Subcutaneous abdominal adipose tissue (tissue), 5 donors: ENCODE data around the gene ST8SIA5.

ENCODE experiments used
- H3K27ac ChIP-seq: one replicate; pipeline ENCODE4 v1.7.0; 2013; ENCODE audit warnings: low read depth, mild to moderate bottlenecking, inconsistent platforms, low read length, moderate library complexity
- H3K27me3 ChIP-seq, 5 donors: one replicate each; pipeline ENCODE4 v1.7.0; 2013; ENCODE audit warnings: low read length in 5 of 5, inconsistent platforms in 1 of 5; ENCODE audit not compliant: control insufficient read depth in 5 of 5, insufficient read depth in 4 of 5
- H3K36me3 ChIP-seq, 5 donors: one replicate each; pipeline ENCODE4 v1.7.0; 2013; ENCODE audit warnings: low read length in 5 of 5; ENCODE audit not compliant: control insufficient read depth in 5 of 5, insufficient read depth in 5 of 5
- H3K4me1 ChIP-seq, 5 donors: one replicate each; pipeline ENCODE4 v1.7.0; 2013; ENCODE audit warnings: low read length in 5 of 5, mild to moderate bottlenecking in 3 of 5, moderate library complexity in 1 of 5; ENCODE audit not compliant: control insufficient read depth in 5 of 5, insufficient read depth in 5 of 5
- H3K4me3 ChIP-seq, 5 donors: one replicate each; pipeline ENCODE4 v1.7.0; 2013; ENCODE audit warnings: low read length in 5 of 5, low read depth in 1 of 5
- H3K9ac ChIP-seq, 5 donors: one replicate each; pipeline ENCODE4 v1.7.0; 2013; ENCODE audit warnings: low read length in 5 of 5, mild to moderate bottlenecking in 4 of 5, moderate library complexity in 3 of 5
- H3K9me3 ChIP-seq, 5 donors: one replicate each; pipeline ENCODE4 v1.7.0; 2013; ENCODE audit warnings: low read length in 5 of 5; ENCODE audit not compliant: control insufficient read depth in 5 of 5
- donor health status: healthy.
- donor health status: healthy.
- donor health status: healthy.
- donor health status: healthy.
- donor health status: healthy.

Gene ST8SIA5

GRCh38 chr18:46668135-46668534 is 88.7 kb downstream of the ST8SIA5 start:
- Histone ChIP-seq H3K27me3 (peaks cover 0 to 5% (median 0%) of the 10 kb centered on the region in 5 donors), H3K9me3 (no peaks in the 10 kb centered on the region), H3K4me1 (no peaks in the 10 kb centered on the region), H3K27ac (no peak overlapping the region), H3K9ac (no peak overlapping the region), H3K36me3 (no peaks in the 10 kb centered on the region), H3K4me3 (no peak overlapping the region)

DNA sequence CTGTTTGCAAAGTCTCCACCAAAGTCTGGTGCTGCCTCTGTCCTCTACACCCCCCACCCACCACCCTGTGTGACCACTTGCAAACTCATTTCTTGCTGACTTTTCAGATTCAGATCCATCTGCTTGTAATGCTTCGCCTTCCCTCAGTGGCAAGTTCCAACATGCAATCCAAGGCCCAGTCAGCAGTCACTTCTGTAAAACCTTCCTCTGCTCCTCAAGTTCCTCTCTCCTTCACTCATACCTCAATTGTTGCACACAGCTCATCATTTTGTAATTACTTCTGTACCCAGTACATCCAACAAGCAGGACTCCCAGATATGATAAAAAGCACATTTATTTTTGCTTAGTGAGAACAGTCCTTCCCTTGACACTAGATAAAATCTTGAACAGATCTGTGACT is 93.3 kb downstream of the ST8SIA5 start:
- H3K27ac ChIP-seq = no peak overlapping the region
- peaks cover 0 to 3% (median 0%) of the 10 kb centered on the region in 5 donors for H3K27me3 ChIP-seq
- H3K9me3 ChIP-seq = no peaks in the 10 kb centered on the region
- H3K9ac ChIP-seq = no peak overlapping the region
- no peak overlapping the region for H3K4me3 ChIP-seq
- H3K4me1 ChIP-seq = no peaks in the 10 kb centered on the region
- no peaks in the 10 kb centered on the region for H3K36me3 ChIP-seq

- Histone ChIP-seq H3K27ac (no peak overlapping the region), H3K27me3 (no peaks in the 10 kb centered on the region), H3K9me3 (no peaks in the 10 kb centered on the region), H3K4me3 (no peak overlapping the region), H3K36me3 (no peaks in the 10 kb centered on the region), H3K4me1 (no peaks in the 10 kb centered on the region), H3K9ac (no peak overlapping the region)
Measured at GRCh38 chr18:46660957-46661749, 95.7 kb downstream of the ST8SIA5 start.

DNA sequence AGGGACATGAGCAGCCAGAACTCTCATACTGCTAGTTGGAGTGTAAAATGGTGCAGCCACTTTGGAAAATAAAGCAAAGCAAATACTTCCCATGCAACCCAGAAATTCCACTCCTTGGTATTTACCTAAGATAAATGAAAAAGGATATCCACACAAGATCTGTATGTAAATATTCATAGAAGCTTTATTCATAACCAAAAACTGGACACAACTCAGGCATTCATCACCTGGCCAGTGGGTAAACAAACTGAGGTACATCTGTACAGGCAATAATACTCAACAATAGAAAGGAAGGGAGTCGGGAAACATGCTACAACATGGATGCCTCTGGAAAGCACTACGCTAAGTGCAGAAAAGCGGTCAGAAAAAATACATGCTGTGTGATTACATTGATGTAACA is 97.4 kb downstream of the ST8SIA5 start:
- Histone ChIP-seq H3K4me3 (no peak overlapping the region), H3K9ac (peak overlapping the region in 1 of 5 donors; percentile 6), H3K36me3 (no peaks in the 10 kb centered on the region), H3K4me1 (no peaks in the 10 kb centered on the region), H3K27ac (no peak overlapping the region), H3K27me3 (no peaks in the 10 kb centered on the region), H3K9me3 (no peaks in the 10 kb centered on the region)

GRCh38 chr18:46657115-46657955 is 99.5 kb downstream of the ST8SIA5 start, which contains the start of gene LOXHD1:
Gene LOXHD1 (minus strand): TSS chr18:46657220. CDS start chr18:46657033, 187 bp downstream.
- Histone ChIP-seq H3K36me3 (no peaks in the 10 kb centered on the region), H3K9ac (no peak within 1 kb of the TSS), H3K9me3 (no peaks in the 10 kb centered on the region), H3K27me3 (no peaks in the 10 kb centered on the region), H3K27ac (no peak within 1 kb of the TSS), H3K4me3 (no peak within 1 kb of the TSS), H3K4me1 (no peaks in the 10 kb centered on the region)

DNA sequence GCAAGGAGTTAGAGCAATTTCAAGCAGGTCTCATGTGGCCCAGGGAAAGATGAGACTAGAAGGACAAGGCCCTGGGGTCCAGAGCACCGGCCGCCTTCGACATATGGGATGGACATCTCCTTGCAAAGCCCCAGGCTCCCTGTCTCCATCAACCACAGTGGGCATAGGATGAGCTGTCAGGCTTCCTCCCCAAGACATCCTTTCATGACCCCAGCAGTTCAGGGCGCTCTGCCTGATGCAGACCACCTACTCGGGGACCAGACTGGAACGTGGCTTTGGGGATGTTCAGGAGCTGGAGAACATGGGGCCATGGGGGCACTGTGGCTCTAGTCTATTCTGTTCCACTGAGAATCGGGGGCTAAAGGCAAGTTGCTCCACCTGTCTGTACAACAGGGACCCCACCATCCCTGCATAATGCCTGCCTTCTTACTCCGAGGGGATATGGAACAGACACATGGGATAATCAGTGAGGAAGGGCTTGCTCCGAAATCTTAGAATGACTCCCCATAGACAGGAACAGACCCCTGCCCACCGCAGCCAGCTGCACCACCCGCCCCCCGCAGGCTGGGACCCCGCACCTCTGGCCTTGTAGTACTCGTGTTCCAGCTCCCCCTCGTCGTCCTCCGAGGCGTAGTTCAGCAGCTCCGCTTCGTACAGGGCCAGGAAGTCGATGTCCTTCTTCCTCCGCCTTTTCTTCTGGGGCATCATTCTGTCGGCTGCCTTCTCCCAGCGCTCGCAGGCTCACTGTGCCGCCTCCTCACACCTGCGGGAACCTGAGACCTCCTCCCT is 100.3 kb downstream of the ST8SIA5 start:
- no peak overlapping the region for H3K9ac ChIP-seq
- no peak overlapping the region for H3K4me3 ChIP-seq
- H3K9me3 ChIP-seq = no peaks in the 10 kb centered on the region
- H3K27me3 ChIP-seq = no peaks in the 10 kb centered on the region
- no peaks in the 10 kb centered on the region for H3K36me3 ChIP-seq
- no peak overlapping the region for H3K27ac ChIP-seq
- no peaks in the 10 kb centered on the region for H3K4me1 ChIP-seq

DNA sequence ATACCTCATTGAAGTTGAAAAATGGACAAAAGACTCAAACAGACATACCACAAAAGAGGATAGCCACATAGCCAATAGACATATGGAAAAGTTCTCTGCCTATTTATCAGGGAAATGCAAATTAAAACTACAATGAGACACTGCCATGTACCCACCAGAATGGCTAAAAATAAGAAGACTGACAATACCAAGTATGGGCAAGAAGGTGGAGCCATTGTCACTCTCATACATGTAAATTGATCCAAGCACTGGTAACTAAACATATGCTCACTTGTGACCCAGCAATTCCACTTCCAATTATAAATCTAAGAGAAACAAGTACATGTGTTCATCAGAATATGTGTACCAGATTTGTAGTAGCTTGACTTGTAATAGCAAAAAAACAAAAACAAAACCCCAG is 104.5 kb downstream of the ST8SIA5 start:
- Histone ChIP-seq H3K9me3 (no peaks in the 10 kb centered on the region), H3K9ac (no peak overlapping the region), H3K4me1 (no peaks in the 10 kb centered on the region), H3K27ac (no peak overlapping the region), H3K27me3 (peaks cover 0 to 5% (median 0%) of the 10 kb centered on the region in 5 donors), H3K4me3 (no peak overlapping the region), H3K36me3 (no peaks in the 10 kb centered on the region)

DNA sequence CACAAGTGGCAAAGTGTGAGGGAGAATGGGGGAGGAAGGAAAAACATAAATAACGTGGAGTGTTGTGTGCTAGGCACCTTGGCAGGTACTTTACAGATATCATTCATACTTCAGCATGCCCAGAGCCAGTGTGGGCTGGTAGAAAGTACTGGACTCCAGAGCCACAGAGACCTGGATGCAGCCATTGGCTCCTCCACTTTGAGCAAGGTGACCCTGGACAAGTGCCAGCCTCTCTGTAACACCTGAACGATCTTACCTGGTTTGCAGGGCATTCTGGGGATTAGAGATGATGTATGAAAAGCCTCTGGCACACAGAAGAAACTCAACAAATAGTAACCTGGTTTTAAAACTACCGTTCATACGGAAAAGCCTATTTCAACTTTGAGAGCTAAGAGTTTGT is 106.2 kb downstream of the ST8SIA5 start:
- Histone ChIP-seq H3K4me3 (no peak overlapping the region), H3K27me3 (peaks cover 0 to 5% (median 0%) of the 10 kb centered on the region in 5 donors), H3K4me1 (no peaks in the 10 kb centered on the region), H3K9ac (no peak overlapping the region), H3K36me3 (no peaks in the 10 kb centered on the region), H3K9me3 (no peaks in the 10 kb centered on the region), H3K27ac (no peak overlapping the region)

DNA sequence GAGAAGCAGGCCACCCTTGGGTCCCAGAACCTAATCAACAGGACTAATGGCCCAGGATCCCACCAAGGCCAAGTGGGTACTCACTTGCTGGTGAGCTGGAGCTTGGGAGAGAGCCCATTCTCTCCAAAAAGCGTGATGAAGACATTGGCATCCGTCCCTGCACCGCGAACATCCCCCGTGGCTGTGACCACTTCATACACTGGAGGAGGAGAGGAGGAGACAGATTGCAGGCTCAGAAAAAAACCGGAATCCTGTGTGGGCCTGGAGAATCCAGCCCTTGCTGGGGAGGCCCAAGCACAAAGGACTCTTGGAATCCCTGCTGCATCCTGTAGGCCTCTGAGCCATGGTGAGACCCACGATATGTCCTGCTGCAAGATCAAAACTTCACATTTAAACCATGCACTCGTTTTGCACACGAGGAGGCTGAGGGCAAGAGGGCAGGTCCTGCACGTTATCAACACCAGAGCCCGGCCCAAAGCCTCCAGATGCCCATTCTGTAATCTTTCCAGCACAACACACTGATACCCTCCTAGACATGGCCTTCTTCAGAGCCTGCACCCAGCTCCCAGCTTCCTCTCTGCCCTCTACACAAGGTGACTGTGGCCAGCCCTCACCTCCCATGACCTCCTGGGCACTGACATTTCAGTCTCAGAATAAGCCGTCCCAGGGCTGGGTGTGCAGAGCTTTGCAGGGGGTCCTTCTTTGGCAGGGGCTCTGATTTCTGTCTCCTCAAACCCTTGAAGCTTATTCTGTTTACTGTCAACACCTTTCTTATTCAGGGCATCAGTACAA is 107.6 kb downstream of the ST8SIA5 start:
- Histone ChIP-seq H3K27ac (no peak overlapping the region), H3K9me3 (no peaks in the 10 kb centered on the region)

More for the DNA sequence above, 107.6 kb downstream of the ST8SIA5 start:
- Histone ChIP-seq H3K36me3 (no peaks in the 10 kb centered on the region), H3K4me3 (no peak overlapping the region), H3K4me1 (no peaks in the 10 kb centered on the region), H3K27me3 (peaks cover 0 to 5% (median 0%) of the 10 kb centered on the region in 5 donors), H3K9ac (no peak overlapping the region)
